ENCODE data around the gene PSIP1. TPM values are rescaled to one million over a fixed set of nuclear protein-coding genes. Genes with fewer than 3 reads are reported as not detected.

Gene PSIP1
- total RNA-seq, 1 donor from 2014 or later, result 402 TPM

- no peak for TF ChIP-seq EZH2phosphoT487 (IDR thresholded peaks at IDR 0.05)
- TF ChIP-seq CTCF (IDR thresholded peaks at IDR 0.05), result no peak
- TF ChIP-seq EZH2 (IDR thresholded peaks at IDR 0.05), result no peak
- Histone ChIP-seq H3K9ac (no peak overlapping the region), H3K9me3 (ENCODE audit: low read depth) (no peaks in the 10 kb centered on the region), H3K4me1 (no peaks in the 10 kb centered on the region), H3K4me2 (no peak overlapping the region), H3K79me2 (ENCODE audit: low read depth) (peaks cover 100% of the 10 kb centered on the region), H3F3A (ENCODE audit: low read depth) (no peaks in the 10 kb centered on the region), H3K27ac (peak overlapping the region; percentile 16), H3K36me3 (peaks cover 54% of the 10 kb centered on the region), H3K27me3 (no peaks in the 10 kb centered on the region), H3K4me3 (no peak overlapping the region), H2AFZ (replicated peaks) (no peak overlapping the region), H4K20me1 (ENCODE audit: low read depth) (peaks cover 53% of the 10 kb centered on the region)
- H3K9me3 Mint-ChIP-seq, result peaks cover 14% of the 10 kb centered on the region
- no peaks in the 10 kb centered on the region for H3K4me1 Mint-ChIP-seq
- no peak overlapping the region for H3K4me3 Mint-ChIP-seq
- peaks cover 59% of the 10 kb centered on the region for H3K36me3 Mint-ChIP-seq
- H3K27ac Mint-ChIP-seq, result no peak overlapping the region
- no peaks in the 10 kb centered on the region for H3K27me3 Mint-ChIP-seq (ENCODE audit: insufficient read depth, low read depth)
- no peak for DNase-seq (ENCODE audit: low spot score)
Measured at GRCh38 chr9:15499139-15499538, 11.6 kb downstream of the PSIP1 start.

GRCh38 chr9:15498246-15498995, 12.3 kb downstream of the PSIP1 start:
- Mint-ChIP-seq H3K4me1 (no peaks in the 10 kb centered on the region), H3K9me3 (peaks cover 18% of the 10 kb centered on the region), H3K36me3 (peaks cover 64% of the 10 kb centered on the region), H3K27me3 (ENCODE audit: insufficient read depth, low read depth) (no peaks in the 10 kb centered on the region), H3K4me3 (no peak overlapping the region), H3K27ac (no peak overlapping the region)
- H3K9me3 ChIP-seq (ENCODE audit: low read depth), result no peaks in the 10 kb centered on the region
- no peaks in the 10 kb centered on the region for H3K27me3 ChIP-seq
- no peak for DNase-seq (ENCODE audit: low spot score)
- H3K27ac ChIP-seq, result no peak overlapping the region
- H3K9ac ChIP-seq, result no peak overlapping the region
- H3K4me1 ChIP-seq, result no peaks in the 10 kb centered on the region
- peaks cover 58% of the 10 kb centered on the region for H3K36me3 ChIP-seq
- no peak overlapping the region for H3K4me2 ChIP-seq
- H3F3A ChIP-seq (ENCODE audit: low read depth), result no peaks in the 10 kb centered on the region
- peaks cover 100% of the 10 kb centered on the region for H3K79me2 ChIP-seq (ENCODE audit: low read depth)
- H2AFZ ChIP-seq (replicated peaks), result no peak overlapping the region
- TF ChIP-seq CTCF (IDR thresholded peaks at IDR 0.05), result no peak
- no peak for TF ChIP-seq EZH2phosphoT487 (IDR thresholded peaks at IDR 0.05)
- no peak for TF ChIP-seq EZH2 (IDR thresholded peaks at IDR 0.05)
- peaks cover 46% of the 10 kb centered on the region for H4K20me1 ChIP-seq (ENCODE audit: low read depth)
- no peak overlapping the region for H3K4me3 ChIP-seq

GRCh38 chr9:15492485-15493150, 18.2 kb downstream of the PSIP1 start:
- peaks cover 98% of the 10 kb centered on the region for H3K79me2 ChIP-seq (ENCODE audit: low read depth)

More at GRCh38 chr9:15492485-15493150, 18.2 kb downstream of the PSIP1 start:
- H3K4me2 ChIP-seq, result no peak overlapping the region
- H4K20me1 ChIP-seq (ENCODE audit: low read depth), result peaks cover 7% of the 10 kb centered on the region
- no peak overlapping the region for H3K27ac ChIP-seq
- no peaks in the 10 kb centered on the region for H3K9me3 ChIP-seq (ENCODE audit: low read depth)
- H3K27me3 ChIP-seq, result no peaks in the 10 kb centered on the region
- Mint-ChIP-seq H3K9me3 (peaks cover 37% of the 10 kb centered on the region), H3K4me3 (no peak overlapping the region), H3K27me3 (ENCODE audit: insufficient read depth, low read depth) (peaks cover 6% of the 10 kb centered on the region), H3K27ac (no peak overlapping the region), H3K4me1 (no peaks in the 10 kb centered on the region), H3K36me3 (peaks cover 66% of the 10 kb centered on the region)
- no peak overlapping the region for H3K9ac ChIP-seq
- no peak for DNase-seq (ENCODE audit: low spot score)
- no peak overlapping the region for H2AFZ ChIP-seq (replicated peaks)
- H3K4me3 ChIP-seq, result no peak overlapping the region
- TF ChIP-seq CTCF (IDR thresholded peaks at IDR 0.05), result no peak
- TF ChIP-seq EZH2 (IDR thresholded peaks at IDR 0.05), result no peak
- no peak for TF ChIP-seq EZH2phosphoT487 (IDR thresholded peaks at IDR 0.05)
- H3K36me3 ChIP-seq, result peaks cover 55% of the 10 kb centered on the region
- H3K4me1 ChIP-seq, result no peaks in the 10 kb centered on the region
- no peaks in the 10 kb centered on the region for H3F3A ChIP-seq (ENCODE audit: low read depth)
